Stimulated activated CD4-positive, alpha-beta T cell treated with anti-CD3 and anti-CD28 coated beads, Interleukin-1b, Interleukin-23, amount 100 ng/mL, for 4 hours (primary cell): ENCODE measurements around the gene UTS2R.

Experiments used
- DNase-seq, 2 donors: peaks; one replicate each; pipeline ENCODE4 v3.0.0-alpha.2; 2020; ENCODE audit warnings: low read depth in 2 of 2

UTS2R gene

DNA sequence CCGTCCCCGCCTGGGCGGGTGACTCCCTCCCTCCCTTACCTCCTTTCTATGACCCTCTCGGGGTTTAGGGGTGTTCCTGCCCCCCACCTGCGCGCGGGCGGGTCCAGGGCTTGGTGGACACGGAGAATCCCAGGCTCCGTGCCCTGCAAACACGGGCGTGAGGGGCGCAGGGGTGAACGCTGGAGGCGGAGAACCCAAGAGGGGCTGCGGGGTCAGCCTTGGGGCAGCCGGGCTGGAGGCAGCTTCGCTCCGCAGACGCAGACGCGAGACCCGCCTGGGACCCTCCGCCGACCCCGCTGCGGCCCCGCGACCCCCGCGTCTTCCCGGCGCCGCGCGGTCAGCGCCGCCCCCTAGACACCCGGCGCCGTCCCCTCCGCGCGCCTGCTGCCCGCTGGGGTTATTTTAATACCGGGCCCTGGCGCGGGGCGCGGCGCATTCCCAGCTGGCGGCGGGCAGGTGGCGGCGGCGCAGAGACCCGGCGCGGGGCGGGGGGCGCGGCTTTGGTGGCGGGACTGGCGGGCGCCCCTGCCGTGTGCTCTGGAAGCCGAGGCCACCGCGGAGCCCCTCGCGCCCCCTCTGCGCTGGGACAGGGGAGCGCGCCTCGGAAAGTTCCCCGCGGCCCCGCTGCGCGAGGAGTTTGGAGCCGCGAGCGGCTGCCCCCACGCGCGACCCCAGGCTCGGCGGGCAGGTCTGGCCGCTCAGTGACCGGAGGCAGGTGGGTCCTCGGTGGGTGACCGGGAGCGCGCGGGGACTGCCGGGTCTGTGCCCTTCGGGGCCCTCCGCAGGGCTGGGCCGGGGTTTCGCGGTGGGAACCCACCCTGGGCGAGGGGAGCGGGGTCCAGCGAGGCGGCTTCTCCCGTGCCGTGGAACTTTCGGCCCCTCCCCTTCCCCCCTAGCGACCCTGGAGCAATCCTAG is at the start of gene UTS2R:
Gene UTS2R, plus strand, starts transcription at position 433 of the 916 bp plus-strand sequence. CDS start 2,560 bp downstream, outside the sequence.
- no peak for DNase-seq

DNA sequence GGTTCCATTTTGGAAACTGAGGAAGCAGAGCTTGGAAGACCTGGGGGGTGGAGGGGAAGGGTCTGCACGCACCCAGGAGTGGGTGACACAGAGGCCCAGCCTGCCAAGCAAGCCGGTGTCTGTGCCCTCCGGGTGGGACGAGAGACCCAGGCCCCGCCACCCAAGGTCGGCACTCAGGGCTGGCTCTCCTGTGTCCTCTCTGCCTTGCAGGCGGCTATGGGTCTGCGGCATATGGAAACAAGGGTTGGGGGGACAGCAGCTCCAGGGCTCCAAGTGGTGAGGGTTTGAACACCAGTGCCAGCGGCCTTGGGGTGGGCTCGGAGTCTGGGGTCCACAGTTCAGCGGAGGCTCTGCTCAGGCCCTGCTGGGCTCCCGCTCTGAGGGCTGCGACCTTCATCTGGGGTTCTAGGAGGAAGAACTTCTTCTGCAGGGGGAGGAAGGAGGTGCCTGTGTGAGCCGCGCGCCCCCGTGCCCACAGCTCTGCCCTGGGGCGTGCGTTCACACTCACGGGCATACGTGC is 49.6 kb upstream of the UTS2R start:
- DNase-seq, result no peak

DNA sequence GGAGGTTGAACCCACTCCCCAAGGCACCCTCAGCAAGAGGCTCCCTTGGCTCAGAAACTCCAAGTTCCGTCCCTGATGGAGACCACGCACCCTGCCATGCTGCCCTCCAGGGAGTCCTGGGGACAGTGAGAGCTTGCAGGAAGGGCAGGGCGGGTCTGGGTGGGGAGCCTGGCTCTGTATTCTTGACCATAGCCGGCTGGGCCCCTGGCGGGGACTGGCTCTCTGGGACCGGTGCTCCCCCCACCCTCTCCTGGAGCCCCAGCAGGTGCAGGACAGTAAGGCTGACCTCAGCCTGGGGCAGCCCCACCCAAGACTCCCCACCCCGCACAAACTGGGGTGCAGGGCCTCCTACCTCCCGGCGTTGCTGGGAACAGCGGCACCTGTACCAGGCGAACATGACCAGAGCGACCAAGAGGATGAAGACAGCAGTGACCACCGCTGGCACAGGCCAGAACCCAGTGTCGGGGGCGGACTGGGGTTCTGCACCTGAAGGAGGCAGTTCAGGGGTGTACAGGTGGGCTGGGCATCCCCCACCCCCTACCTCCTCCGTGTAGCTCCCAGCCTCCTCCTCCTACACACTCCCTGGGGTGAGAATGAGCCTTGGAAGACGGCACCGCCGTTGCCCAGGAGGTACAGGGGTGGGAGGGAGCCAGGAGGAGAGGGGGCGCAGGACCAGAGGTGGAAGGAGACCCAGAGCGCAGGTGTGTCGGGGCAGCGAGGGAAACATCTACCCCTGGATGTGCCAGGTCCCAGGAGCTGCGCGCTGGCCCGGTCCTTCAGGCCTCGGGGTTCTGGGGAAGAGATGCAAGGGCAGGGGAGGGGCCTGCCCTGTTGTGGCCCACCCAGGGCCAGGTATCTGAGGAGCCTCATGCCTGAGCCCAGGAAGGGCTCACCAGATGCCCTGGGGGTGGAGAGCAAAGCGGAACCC is 48.8 kb upstream of the UTS2R start:
- no peak for DNase-seq

DNA sequence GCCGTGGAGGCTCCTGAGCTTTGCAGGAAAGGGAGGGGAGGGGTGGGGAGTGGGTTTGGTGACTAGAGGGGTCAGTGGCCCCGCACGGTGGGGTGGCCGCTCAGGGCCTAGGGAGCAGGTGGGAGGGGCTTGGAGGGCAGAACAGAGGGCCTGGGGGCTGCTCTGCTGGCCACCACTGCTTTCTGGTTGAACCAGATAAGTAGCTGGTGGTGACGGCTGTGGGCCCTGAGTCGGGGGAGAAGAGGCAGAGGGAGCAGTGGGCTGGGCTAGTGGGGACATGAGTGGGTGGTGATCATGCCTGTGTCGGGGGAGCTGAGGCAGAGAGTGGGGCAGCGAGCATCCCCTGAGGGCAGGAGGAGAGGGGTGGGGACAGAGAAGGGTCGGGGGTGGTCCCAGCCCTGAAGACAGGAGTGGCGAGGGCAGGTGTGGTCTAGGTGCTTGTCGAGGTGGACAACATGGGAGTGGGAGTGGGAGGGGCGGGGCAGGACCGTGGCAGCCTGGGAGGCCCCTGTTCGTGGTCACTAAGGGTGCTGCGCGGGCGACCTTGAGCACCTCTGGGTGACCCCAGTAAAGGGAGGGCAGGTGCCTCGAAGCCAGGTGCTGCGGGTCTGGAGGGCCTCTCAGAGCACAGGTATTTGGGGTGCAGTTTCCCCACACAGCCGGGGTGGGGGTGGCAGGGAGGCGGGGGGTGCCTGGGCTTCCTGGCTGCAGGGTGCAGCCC is 47.9 kb upstream of the UTS2R start:
- no peak for DNase-seq

DNA sequence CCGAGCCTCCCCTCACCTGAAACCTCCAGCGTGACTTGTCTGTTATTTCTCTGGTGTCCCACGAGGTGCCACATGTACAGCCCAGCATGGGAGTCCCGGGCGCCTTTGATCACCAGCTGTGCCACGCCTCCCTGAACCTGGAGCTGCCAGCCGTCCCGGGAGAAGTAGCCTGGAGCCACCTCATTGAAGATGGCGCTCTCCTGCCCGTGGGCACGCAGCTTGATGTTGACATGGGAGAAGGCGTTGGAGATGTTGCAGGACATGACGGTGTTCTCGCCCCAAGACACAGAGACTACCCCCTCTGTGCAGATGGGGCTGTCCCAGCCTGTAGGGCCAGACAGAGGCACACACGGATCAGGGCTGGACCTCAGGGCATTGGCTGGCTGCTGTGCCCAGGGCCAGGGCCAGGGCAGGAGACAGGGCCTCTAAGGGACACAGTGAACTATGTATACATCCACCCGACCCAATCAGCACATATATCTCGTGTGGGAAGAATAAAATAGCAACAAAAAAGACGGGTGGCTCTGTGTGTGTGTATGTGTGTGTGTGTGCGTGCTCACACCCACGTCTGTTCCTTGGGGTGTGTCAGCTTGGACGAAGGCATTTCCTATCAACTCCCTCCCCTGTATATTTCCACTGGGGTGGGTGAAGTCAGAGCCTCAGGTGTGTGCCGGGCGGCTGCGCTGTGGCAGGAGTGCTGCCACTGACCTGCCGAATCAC is 46.8 kb upstream of the UTS2R start:
- DNase-seq, result no peak

DNA sequence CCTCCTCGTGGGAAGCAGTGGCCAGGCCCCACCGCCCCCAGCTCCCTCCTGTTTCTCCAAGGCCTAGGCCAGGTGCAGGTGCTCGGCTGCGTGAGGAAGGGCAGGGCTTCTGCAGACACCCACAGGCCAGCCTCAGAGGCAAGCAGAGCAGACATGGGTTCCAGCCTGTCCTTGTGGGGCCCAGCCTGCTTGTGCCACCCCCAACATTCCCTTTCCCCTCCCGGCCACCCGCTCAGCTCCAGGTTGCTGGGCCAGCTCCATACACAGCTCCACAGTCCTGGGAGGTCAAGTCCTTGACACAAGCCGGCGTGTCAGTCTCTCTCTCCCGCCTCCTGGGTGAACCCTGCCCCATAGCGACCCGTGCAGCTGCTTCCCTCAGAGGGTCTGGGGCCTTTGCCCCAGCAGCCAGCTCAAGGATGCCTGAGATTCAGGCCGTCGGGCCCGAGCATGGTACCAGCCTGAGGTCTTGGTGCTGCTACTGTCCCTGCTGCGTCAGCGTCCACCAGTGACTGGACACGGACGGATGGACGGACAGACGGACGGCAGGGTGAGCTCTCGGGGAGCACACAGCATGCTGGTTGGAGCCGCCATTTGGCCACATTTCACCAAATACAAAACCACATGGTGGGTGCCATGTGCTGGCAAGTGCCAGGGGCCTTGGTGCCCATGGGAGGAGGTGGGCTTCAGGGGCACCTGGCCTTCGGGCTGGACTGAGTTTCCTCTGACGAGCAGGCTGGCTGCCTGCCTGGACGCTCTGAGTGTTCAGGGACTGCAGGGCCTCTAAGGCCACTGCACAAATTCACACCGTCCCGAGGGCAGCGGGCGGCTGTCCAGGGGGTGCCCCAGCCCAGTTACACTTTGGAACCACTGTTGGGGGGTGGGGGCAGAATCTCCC is 46.0 kb upstream of the UTS2R start:
- DNase-seq, result no peak

DNA sequence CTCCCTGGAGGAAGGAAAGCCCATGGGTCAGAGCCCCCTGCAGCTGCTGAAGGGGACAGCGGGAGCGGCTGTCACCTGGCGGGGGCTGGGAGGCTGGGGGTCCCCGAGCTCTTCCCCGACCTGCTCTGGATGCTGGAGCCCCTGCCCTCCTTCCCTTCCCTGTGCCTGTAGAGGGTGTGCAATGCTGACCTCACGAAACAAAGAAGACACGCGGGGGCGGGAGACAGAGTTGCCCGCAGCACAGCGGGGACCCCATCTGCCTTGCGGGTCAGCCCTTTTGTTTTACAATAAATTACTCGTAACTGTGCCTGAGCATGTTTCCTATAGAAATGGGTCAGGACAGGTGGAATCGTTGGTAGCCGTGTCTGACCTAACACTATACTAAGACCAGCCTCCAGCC is 44.3 kb upstream of the UTS2R start:
- DNase-seq, result no peak

DNA sequence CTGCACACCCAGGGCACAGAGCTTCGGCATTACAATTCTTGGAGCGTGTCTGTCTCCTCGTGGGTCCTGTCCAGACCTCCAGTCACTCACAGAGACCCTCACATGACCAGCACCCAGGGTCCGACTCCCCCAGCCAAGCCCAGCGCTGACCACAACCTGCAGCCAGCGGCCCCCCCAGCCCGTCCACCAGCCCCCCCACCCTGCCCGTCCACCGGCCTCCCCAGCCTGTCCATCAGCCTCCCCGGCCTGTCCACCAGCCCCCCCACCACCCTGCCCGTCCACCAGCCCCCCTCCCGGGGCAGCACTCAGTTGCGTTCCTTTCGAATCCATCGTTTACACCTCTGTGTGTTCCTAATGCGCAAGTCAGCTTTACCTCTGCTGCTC is 43.8 kb upstream of the UTS2R start:
- no peak for DNase-seq

DNA sequence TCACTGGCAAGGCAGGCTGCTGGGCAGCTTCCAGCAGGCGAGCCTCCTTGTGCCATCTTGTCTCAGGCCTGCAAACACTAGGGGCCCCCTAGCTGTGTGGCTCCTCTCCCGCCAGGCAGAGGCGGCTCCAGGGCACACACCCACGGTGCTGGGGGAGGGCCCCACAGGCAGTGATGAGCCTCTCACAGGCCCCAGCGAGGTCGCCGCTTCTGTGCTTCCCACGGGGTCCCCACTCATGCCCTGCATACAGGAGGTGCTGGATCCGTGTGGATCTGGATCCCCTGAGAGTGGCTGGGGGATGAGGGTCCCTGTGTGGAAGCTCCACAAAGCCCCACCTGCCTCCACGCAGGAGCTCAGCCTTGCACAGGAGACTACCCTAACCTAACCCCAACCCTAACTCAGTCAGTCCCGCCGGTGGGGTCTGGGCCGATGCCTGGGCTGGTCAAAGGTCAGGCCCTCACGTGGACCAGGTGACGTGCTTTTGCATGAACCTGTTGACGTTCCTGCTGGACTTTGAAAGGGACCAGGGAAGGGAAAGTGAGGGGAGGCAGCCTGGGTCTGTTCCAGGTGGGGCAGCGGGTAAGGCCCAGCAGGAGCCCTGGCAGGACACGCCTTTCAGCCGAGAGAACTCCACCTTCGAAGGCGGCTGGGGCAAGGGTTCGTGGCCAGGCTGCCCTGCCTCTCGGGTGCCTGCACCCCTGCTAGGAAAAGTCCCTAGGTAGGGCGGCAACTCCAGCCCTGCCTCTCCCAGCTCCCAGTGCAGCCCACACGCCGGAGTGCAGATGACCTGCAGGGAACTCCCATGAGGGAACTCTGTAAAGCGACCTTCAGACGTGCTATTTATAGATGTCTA is 43.2 kb upstream of the UTS2R start:
- no peak for DNase-seq

DNA sequence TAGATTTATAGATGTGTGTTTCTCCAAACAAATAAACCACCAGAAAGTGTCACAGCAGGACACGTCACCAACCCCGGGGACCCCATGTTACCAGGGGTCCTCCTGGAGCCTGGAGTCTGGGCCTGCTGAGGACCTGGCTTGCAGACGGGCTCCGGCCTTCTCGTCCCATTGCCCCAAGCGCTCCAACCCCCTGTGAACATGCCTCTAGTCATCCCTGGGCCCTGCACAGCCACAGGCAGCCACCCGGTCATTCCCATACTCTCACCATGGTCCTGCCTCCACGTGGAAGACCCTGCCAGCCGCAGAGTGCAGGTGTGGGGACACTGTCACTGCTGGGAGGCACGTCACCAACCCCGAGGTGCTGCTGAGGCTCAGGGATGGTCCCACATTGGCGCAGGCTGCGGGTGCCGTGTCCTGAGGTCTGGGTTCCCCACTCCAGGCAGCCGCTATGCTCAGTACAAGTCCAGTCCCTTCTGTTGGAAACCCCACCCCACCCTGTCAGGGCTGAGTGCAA is 42.5 kb upstream of the UTS2R start:
- no peak for DNase-seq

DNA sequence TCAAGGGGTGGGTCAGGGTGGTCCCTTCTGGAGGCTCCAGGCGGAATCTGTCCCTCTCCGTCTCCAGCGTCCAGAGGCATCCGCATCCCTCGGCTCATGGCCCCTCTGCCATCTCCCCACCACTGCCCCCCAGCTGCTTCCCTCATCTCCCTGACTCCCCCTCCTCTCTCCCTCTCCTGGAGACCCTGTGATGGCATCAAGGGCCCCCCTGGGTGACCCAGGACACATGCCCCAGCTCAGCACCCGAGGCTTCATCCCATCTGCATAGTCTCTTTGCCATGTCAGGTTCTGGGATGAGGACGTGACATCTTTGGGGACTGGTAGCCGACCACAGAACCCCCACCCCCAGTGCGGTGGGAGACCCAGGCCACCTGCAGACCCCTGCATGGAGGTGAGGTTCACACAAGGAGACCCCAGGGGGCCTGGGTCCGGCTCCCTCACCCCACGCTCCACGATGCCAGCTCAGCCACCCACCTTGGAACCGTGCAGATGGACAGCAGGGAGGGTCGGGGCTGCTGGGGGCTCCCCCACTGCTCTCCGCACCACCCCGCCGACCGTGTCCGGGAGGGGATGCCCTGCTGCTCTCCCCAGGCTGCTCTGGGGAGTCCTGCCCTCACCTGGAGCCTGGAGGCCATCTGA is 41.8 kb upstream of the UTS2R start:
- DNase-seq, result no peak

DNA sequence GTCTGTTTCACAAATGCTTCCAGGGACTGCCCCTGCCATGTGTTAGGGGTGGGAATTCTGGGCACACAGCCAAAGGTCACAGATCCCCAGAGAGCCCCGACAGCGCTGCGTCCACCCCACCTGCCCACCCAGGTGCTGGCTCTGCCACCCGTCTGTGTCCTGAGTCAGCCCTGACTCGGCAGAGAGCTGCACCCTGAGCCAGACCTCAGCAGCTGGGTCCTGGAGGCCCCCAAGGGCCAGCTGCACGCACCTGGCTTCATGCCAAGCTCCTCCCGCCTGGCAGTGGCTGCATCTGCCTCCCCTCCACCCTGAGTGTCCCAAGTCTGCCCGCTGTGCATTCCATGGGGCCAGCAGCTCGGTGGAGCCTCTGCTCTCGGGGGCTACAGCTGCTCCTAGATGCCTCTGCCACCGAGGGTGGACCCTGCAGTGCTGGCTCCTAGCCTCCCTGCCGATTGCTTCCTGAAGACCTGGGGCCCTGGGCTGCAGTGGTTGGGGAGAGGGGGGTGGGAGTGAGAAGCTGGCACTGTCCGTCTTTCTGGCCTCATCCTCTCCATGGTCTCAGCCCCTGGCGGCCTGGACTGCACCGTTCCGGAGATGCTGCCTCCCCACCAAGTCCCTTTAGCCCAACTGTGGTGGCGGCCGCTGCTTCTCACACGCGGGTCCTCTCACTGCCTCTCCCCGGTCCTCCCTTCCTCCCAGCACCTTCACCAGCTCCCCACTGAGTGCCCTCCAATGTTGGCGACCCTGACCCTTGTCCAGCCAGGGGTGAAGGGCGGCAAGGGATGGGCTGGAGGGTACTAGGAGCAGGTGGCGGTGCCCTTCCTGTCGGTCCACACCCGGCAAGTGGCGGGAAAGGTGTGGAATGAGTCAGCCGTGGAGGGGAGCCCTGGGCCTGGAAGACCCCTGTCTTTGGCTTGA is 41.0 kb upstream of the UTS2R start:
- DNase-seq, result no peak

DNA sequence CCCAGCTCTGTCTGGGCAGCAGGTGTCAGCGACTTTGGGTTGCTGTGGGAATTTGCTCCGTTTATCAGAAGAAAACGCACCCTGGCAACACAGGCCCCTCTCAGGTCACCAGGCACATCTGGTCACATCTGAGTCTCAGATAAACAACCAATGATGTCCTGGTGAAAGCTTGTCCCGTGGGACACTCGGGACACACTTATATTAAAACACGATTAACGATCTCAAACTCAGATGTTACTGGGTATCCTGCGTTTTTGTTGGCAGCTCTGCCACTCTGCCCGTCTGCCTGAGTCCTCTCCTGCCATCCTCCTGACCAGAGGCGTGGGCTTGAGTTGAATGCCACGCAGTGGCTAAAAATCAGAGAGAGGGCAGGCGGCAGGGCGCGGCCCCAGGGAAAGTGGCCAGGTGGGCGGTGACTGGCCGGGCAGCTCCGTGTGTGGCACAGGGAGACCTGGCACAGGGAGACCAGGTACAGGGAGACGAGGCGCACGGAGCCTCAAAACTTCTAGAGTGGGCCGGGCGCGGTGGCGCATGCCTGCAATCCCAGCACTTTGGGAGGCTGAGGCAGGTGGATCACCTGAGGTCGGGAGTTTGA is 40.1 kb upstream of the UTS2R start:
- DNase-seq, result no peak

DNA sequence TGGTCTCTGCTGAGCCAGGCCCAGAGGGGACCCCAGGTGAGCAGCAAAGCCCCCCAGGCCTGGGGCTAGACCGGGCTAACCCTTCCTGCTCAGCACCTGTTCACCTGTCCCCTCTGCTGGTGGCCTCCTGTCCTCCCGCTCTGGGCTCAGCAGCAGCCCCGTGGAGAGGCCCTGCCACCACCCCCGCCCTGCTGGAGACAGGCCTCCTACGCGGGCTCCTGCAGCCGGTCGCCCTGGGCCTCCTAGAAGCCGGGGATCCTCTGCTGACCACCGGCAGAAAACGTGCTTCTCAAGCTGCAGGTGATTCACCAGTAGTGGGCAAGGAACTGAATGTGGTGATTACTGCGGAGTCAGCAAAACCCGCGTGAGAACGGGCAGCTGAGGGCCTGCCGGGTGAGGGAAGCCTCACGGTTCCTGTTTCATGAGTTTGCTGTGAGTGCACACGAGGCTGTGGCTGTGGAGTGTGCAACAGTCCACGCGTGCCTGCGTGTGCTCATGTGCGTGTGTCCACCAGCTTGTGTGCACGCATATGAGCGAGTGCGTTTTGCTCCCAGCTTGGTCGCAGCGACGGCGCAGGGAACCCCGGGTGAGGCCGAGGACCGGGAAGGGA is 38.8 kb upstream of the UTS2R start:
- DNase-seq, result no peak

DNA sequence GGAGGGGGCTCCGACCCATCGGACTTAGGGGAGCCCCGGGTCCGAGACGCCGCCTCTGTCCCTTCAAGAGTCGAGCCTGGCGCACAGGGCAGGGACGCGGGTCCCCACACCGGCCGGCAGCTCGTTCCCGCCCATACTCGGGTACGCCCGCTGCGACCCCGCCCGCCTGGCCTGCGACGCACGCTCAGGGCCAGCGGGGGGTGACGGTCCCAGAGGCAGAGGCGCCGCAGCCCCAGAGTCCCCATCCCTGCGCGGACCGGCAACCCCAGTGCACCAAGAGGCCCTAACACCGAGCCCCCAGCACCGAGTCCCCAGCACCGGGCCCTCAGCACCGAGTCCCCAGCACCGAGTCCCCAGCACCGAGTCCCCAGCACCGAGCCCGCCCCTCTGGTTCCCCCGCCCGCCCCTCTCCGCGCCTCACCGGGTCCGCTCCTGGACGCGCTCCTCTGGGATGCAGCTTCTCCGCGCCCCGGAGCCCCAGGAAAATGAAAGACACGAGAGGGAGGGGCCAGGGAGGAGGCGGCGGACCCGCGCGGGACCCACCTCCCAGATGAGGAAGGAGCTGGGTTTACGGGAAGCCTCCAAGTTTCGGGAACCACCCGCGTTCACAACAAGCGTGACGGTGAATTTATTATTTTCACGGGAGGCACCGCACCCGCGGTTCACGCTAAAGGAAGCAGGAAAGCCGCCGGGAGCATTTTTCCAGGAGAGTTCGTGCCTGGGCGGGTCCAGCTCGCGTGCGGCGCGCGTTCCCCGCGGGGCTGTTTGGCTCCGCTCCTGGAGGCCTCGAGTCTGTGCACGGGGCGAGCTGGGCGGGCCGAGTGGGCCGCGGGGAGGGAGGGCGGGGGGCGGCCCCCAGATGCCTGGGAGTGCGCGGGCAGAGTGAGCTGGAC is 38.0 kb upstream of the UTS2R start, which contains the start of gene SECTM1:
Gene SECTM1, minus strand, starts transcription at position 488 of the 893 bp plus-strand sequence. CDS start 6,526 bp downstream, outside the sequence.
- no peak for DNase-seq
